ENCODE data around the gene TNS3. TPM values are rescaled to one million over a fixed set of nuclear protein-coding genes. Genes with fewer than 3 reads are reported as not detected.

Gene TNS3
- polyA plus RNA-seq, 1 of the 3 experiments (the other 2 are of a cell fraction), result 72.3 TPM

DNA sequence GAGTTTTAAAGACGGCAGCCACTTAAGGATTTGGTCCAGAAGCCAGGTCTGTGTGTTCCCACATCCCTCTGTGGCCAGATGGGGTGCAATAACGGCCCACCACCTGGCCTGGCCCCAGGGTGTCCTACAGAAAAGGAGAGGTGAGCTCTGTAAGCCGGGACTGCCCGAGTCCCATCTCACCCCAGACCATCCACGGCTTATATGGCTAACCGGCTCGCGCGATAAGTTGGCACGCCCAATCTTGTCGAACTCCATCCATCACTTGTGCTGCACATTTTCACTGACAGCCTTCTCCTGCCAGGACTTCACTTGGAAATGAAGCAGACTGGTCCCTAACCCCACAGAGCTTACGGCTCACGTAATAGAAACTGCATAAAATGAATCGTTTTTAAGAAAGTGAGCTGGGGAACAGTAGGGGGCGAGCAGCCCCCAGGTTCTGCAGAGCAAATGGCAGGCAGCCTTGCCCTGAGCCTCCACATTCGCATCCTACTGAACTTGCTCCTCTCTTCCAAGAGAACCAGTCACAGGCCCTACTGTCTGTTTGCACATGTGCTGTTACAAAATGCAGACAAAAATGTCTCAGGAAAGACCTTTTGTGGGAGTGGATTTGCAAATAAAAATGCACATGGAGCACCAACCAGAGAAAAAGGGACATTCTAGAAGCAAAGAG lies 98.2 kb downstream of the TNS3 start:
- H3K4me2 ChIP-seq, result no peak overlapping the region
- H3K9me3 ChIP-seq, result no peaks in the 10 kb centered on the region
- ChIA-PET CTCF (interaction anchor here (0.6 to 7.1 kb wide), 18 partner anchors 9 to 343 kb away, joined by 3 to 49 read pairs (median 3); no protein-coding TSS in a partner anchor), POLR2A (no interaction called here)
- H3K9ac ChIP-seq, result no peak overlapping the region
- H3K9me2 ChIP-seq, result no peaks in the 10 kb centered on the region
- peaks cover 16% of the 10 kb centered on the region for H3F3A ChIP-seq (replicated peaks; ENCODE audit: insufficient read depth)
- H3K4me1 ChIP-seq (ENCODE audit: control insufficient read depth in 1 of 2, insufficient read depth in 2 of 2, low read depth in 1 of 2, low read length in 1 of 2), result peaks cover 23 to 48% of the 10 kb centered on the region in 2 experiments
- H3K36me3 ChIP-seq (replicated peaks in 1 of 2; ENCODE audit: control insufficient read depth in 1 of 2, insufficient read depth in 2 of 2, low read length in 1 of 2), result peaks cover under 1 to 11% of the 10 kb centered on the region in 2 experiments
- peak; percentile 63 for DNase-seq
- no peak overlapping the region for H2AFZ ChIP-seq (ENCODE audit: low read depth)
- H4K20me1 ChIP-seq (ENCODE audit: insufficient read depth), result no peaks in the 10 kb centered on the region
- H3K27me3 ChIP-seq (ENCODE audit: insufficient read depth), result no peaks in the 10 kb centered on the region
- H3K79me2 ChIP-seq (ENCODE audit: insufficient read depth), result peaks cover 49% of the 10 kb centered on the region; the same call in 1 of the 2 replicates
- 88% methylated on average over 16 of the region's 16 CpGs for WGBS (ENCODE audit: low lambda C conversion rate)
- TF ChIP-seq SMC3 (IDR thresholded peaks at IDR 0.05; ENCODE audit: low read depth, low read length) (peak; percentile 50), RAD21 (IDR thresholded peaks at IDR 0.05; ENCODE audit: low read length) (peak; percentile 76), YY1 (IDR thresholded peaks at IDR 0.05; ENCODE audit: low read depth) (no peak), POLR2AphosphoS5 (IDR thresholded peaks at IDR 0.05; ENCODE audit: low read depth, low read length) (peak; percentile 27; the same call in 1 of the 2 replicates)
- TF ChIP-seq, protein P1, sequence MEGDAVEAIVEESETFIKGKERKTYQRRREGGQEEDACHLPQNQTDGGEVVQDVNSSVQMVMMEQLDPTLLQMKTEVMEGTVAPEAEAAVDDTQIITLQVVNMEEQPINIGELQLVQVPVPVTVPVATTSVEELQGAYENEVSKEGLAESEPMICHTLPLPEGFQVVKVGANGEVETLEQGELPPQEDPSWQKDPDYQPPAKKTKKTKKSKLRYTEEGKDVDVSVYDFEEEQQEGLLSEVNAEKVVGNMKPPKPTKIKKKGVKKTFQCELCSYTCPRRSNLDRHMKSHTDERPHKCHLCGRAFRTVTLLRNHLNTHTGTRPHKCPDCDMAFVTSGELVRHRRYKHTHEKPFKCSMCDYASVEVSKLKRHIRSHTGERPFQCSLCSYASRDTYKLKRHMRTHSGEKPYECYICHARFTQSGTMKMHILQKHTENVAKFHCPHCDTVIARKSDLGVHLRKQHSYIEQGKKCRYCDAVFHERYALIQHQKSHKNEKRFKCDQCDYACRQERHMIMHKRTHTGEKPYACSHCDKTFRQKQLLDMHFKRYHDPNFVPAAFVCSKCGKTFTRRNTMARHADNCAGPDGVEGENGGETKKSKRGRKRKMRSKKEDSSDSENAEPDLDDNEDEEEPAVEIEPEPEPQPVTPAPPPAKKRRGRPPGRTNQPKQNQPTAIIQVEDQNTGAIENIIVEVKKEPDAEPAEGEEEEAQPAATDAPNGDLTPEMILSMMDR (IDR thresholded peaks at IDR 0.05), result peak; percentile 58
- H3K4me3 ChIP-seq (ENCODE audit: low read depth in 2 of 2, low read length in 1 of 2), result no peak overlapping the region
- peak overlapping the region in 1 of 2 experiments; percentile 92; a peak in 2 of 4 replicates for H3K27ac ChIP-seq (ENCODE audit: low read depth in 2 of 2, low read length in 1 of 2)

DNA sequence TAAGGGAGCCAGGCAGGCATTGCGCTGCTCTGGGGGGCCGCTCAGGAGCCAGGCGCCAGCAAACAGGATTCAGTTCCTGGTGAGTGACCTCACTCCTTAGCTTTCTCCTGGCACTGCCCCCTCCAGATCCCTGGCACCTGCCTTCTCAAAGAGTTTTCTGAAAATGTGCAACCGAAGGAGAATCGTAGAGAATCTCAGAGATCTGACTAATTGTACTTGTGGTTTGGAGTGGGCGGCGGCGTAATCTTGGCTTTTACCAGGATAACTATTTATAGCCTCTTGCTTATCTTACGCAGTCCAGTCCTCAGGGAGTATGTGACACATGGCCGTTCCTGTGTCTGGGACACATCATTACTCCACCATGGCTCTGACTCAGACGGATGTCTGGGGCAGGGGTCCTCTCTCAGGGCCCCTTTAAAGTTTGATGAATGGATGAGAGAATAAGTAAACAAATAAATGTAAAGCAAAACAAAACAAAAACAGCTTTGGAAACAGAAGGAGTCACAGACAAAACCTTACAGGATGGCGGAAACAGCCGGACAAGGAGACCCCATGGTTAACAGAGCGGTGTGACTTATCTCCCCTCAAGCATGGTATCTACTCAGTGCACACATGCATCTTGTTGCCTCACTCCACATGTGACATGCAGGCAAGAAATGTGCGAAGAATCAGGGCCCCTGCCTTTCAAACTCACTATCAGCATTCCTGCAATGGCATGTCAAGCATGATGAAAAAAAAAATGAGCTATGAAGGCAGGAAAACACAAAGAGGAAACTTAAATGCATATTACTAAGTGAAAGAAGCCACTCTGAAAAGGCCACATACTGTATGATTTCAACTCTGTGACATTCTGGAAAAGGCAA lies 99.7 kb downstream of the TNS3 start:
- peak; percentile 81 for DNase-seq
- CTCF ChIA-PET, result interaction anchor here (0.6 to 7.1 kb wide), 10 partner anchors 8 to 337 kb away, joined by 3 to 49 read pairs (median 4); no protein-coding TSS in a partner anchor
- H4K20me1 ChIP-seq (ENCODE audit: insufficient read depth), result no peaks in the 10 kb centered on the region
- H3K9me3 ChIP-seq, result no peaks in the 10 kb centered on the region
- H3K9ac ChIP-seq, result peak overlapping the region; percentile 57
- peaks cover 62% of the 10 kb centered on the region; the same call in 1 of the 2 replicates for H3K79me2 ChIP-seq (ENCODE audit: insufficient read depth)
- H3K27me3 ChIP-seq (ENCODE audit: insufficient read depth), result no peaks in the 10 kb centered on the region
- H3F3A ChIP-seq (replicated peaks; ENCODE audit: insufficient read depth), result peaks cover 16% of the 10 kb centered on the region
- H3K4me3 ChIP-seq (ENCODE audit: low read depth in 2 of 2, low read length in 1 of 2), result 0 out of 4 replicates have a peak overlapping the region, but pooled peaks of 1 of the 2 experiments have one; percentile 9
- no peak overlapping the region for H2AFZ ChIP-seq (ENCODE audit: low read depth)
- POLR2A ChIA-PET, result no interaction called here
- 19% methylated on average over 15 of the region's 15 CpGs for WGBS (ENCODE audit: low lambda C conversion rate)
- no peaks in the 10 kb centered on the region for H3K9me2 ChIP-seq
- peaks cover 4 to 9% of the 10 kb centered on the region in 2 experiments for H3K36me3 ChIP-seq (replicated peaks in 1 of 2; ENCODE audit: control insufficient read depth in 1 of 2, insufficient read depth in 2 of 2, low read length in 1 of 2)
- peaks cover 29 to 53% of the 10 kb centered on the region in 2 experiments for H3K4me1 ChIP-seq (ENCODE audit: control insufficient read depth in 1 of 2, insufficient read depth in 2 of 2, low read depth in 1 of 2, low read length in 1 of 2)
- H3K4me2 ChIP-seq, result peak overlapping the region; percentile 75
- peak overlapping the region; percentile 67 to 92 for H3K27ac ChIP-seq (ENCODE audit: low read depth in 2 of 2, low read length in 1 of 2)
- peak; percentile 49; the same call in 1 of the 2 replicates for TF ChIP-seq MXI1 (IDR thresholded peaks at IDR 0.05; ENCODE audit: low read depth, low read length)
- TF ChIP-seq PBX3 (IDR thresholded peaks at IDR 0.05), result peak; percentile 90
- TF ChIP-seq, protein P1 (IDR thresholded peaks at IDR 0.05), result no peak
- TF ChIP-seq FOXJ3 (CRISPR knock-in tag; IDR thresholded peaks at IDR 0.05), result no peak
- TF ChIP-seq EP300 (IDR thresholded peaks at IDR 0.05; ENCODE audit: borderline replicate concordance in 1 of 2, low read depth in 1 of 2, low read length in 1 of 2), result peak; percentile 63 to 89; a peak in 2 of 4 replicates
- peak; percentile 65; the same call in 1 of the 2 replicates for TF ChIP-seq RCOR1 (IDR thresholded peaks at IDR 0.05; ENCODE audit: low read length)
- peak; percentile 48 for TF ChIP-seq MAX (IDR thresholded peaks at IDR 0.05; ENCODE audit: low read depth)
- TF ChIP-seq NFIC (IDR thresholded peaks at IDR 0.05; ENCODE audit: borderline replicate concordance), result peak; percentile 87; the same call in 1 of the 2 replicates
- peak; percentile 100; the same call in 1 of the 2 replicates for TF ChIP-seq MEF2A (IDR thresholded peaks at IDR 0.05; ENCODE audit: borderline replicate concordance, low read depth)
- TF ChIP-seq TCF12 (IDR thresholded peaks at IDR 0.05), result peak; percentile 92
- TF ChIP-seq TAF1 (IDR thresholded peaks at IDR 0.05; ENCODE audit: borderline replicate concordance, low read depth, low read length), result no peak; the same call in 1 of the 2 replicates
- TF ChIP-seq FOSL2 (IDR thresholded peaks at IDR 0.05; ENCODE audit: borderline replicate concordance, low read depth), result peak; percentile 85; the same call in 1 of the 2 replicates
- no peak for TF ChIP-seq RFX5 (IDR thresholded peaks at IDR 0.05; ENCODE audit: low read length)

All from SK-N-SH (cell line).